HTR-8/SVneo (cell line): ENCODE measurements around the gene COQ9.

Source experiments
- DNase-seq: peaks from one replicate; pipeline ENCODE4 v3.0.0; 2011; ENCODE audit warnings: low spot score, mixed read lengths; ENCODE audit not compliant: insufficient read length
- FAIRE-seq: peaks from 2 replicates; lab custom pipeline; 2011; peaks lifted over from hg19 to GRCh38; lab: Jason Lieb, UNC

COQ9 gene

GRCh38 chr16:57470711-57471110, 23.4 kb downstream of the COQ9 start:
- FAIRE-seq, result no peak

GRCh38 chr16:57471209-57471608, 23.9 kb downstream of the COQ9 start:
- DNase-seq (no peak), FAIRE-seq (no peak)

More at GRCh38 chr16:57470711-57471110, 23.4 kb downstream of the COQ9 start:
- DNase-seq, result no peak

GRCh38 chr16:57471852-57472664, 24.8 kb downstream of the COQ9 start:
- DNase-seq (no peak), FAIRE-seq (no peak)

GRCh38 chr16:57472665-57473060, 25.4 kb downstream of the COQ9 start:
- DNase-seq, result no peak
- FAIRE-seq, result no peak

GRCh38 chr16:57473176-57473840, 26.0 kb downstream of the COQ9 start:
- no peak for DNase-seq
- no peak for FAIRE-seq

GRCh38 chr16:57473906-57474305, 26.6 kb downstream of the COQ9 start:
- DNase-seq, result no peak
- FAIRE-seq, result no peak

- FAIRE-seq, result no peak
- no peak for DNase-seq
These were observed 27.7 kb downstream of the COQ9 start for GRCh38 chr16:57474671-57475661.

GRCh38 chr16:57475711-57476339, 28.5 kb downstream of the COQ9 start:
- DNase-seq, result no peak
- no peak for FAIRE-seq

- no peak for DNase-seq
- no peak for FAIRE-seq
These were observed 29.5 kb downstream of the COQ9 start for GRCh38 chr16:57476546-57477410.

- FAIRE-seq, result no peak
- no peak for DNase-seq
These were observed 30.4 kb downstream of the COQ9 start for GRCh38 chr16:57477531-57478202.

GRCh38 chr16:57478396-57479204, 31.3 kb downstream of the COQ9 start:
- DNase-seq (no peak), FAIRE-seq (no peak)

GRCh38 chr16:57479205-57479975, 32.1 kb downstream of the COQ9 start:
- DNase-seq, result no peak
- no peak for FAIRE-seq

GRCh38 chr16:57479976-57480753, 32.9 kb downstream of the COQ9 start:
- DNase-seq (no peak), FAIRE-seq (no peak)

- no peak for FAIRE-seq
These were observed 33.5 kb downstream of the COQ9 start for GRCh38 chr16:57480754-57481230.

GRCh38 chr16:57481421-57481820, 34.1 kb downstream of the COQ9 start:
- DNase-seq (no peak), FAIRE-seq (no peak)

More at GRCh38 chr16:57480754-57481230, 33.5 kb downstream of the COQ9 start:
- DNase-seq, result no peak
